Omental fat pad (tissue), 4 donors: ENCODE results near the gene NME7. TPM values are rescaled to one million over a fixed set of nuclear protein-coding genes. Genes with fewer than 3 reads are reported as not detected.

ENCODE experiments used
- ATAC-seq: fragments of 150-250 bp; one replicate; pipeline ENCODE4 v1.9.1; 2016; ENCODE audit warnings: mild to moderate bottlenecking, moderate library complexity; ENCODE audit not compliant: low FRiP score
- DNase-seq: peaks from one replicate; pipeline ENCODE4 v3.0.0-alpha.2; 2019; ENCODE audit warnings: low spot score
- CTCF ChIP-seq, 3 donors: fragments of 450-650 bp; IDR thresholded peaks; one replicate each; pipeline ENCODE4 v1.5.1; 2016 to 2017; ENCODE audit warnings: antibody characterized with exemption in 3 of 3, mild to moderate bottlenecking in 3 of 3, moderate library complexity in 2 of 3
- total RNA-seq, 4 donors: library from RNA; depleted of rRNA; stranded (reverse); fragments of >200 nt; gene quantifications; one replicate each; pipeline ENCODE4 v1.1.0, GENCODE V29; 2016

NME7 gene
- total RNA-seq, 4 donors from 2014 or later = 9.0 to 16.8 (median 9.3) TPM

GRCh38 chr1:169090900-169091311 is 276.7 kb downstream of the NME7 start:
- no peak for DNase-seq
- ATAC-seq = no peak
- no peak for TF ChIP-seq CTCF (IDR thresholded peaks at IDR 0.05)

- DNase-seq (no peak), ATAC-seq (no peak)
- TF ChIP-seq CTCF (IDR thresholded peaks at IDR 0.05) = no peak
These were observed 277.2 kb downstream of the NME7 start for GRCh38 chr1:169090308-169090899.

DNA sequence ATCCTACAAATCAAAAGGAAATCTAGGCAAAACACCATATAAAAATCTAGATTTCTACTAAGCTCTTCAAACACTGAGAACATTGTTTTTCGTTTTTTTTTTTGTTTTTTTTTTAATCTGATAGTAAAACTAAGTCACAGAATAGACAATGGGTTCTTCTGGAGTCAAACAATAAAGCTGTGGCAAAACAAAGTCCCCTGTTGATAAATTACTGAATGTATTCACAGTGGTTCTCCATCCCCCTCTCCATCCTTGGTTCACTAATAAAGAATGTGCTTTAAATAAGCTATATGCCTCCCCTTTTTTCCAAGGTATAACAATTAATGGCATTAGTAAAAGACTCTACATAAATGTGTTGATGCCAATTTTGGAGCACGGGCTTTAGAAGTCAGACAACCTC is 277.8 kb downstream of the NME7 start:
- ATAC-seq (no peak), DNase-seq (no peak)
- no peak for TF ChIP-seq CTCF (IDR thresholded peaks at IDR 0.05)

DNA sequence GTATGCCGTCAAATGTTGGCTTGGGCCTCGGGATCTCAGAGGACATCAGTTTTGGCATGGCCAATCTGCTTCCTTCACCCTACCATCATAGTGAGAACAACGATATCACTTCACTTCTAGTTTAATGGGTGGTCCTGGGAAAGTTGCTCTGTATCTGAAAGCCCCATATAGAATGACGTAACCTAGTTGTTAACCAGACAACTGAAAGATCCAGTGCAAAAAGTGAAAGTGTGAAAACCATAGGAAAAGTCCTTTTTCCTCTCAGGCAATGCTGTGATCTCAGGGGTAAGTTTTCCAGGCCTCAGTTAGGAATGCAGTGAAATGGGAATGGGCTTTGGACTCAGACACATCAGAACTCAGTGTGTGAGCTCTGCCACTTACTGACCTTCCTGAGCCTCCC is 279.7 kb downstream of the NME7 start:
- TF ChIP-seq CTCF (IDR thresholded peaks at IDR 0.05) = no peak
- DNase-seq (no peak), ATAC-seq (no peak)

DNA sequence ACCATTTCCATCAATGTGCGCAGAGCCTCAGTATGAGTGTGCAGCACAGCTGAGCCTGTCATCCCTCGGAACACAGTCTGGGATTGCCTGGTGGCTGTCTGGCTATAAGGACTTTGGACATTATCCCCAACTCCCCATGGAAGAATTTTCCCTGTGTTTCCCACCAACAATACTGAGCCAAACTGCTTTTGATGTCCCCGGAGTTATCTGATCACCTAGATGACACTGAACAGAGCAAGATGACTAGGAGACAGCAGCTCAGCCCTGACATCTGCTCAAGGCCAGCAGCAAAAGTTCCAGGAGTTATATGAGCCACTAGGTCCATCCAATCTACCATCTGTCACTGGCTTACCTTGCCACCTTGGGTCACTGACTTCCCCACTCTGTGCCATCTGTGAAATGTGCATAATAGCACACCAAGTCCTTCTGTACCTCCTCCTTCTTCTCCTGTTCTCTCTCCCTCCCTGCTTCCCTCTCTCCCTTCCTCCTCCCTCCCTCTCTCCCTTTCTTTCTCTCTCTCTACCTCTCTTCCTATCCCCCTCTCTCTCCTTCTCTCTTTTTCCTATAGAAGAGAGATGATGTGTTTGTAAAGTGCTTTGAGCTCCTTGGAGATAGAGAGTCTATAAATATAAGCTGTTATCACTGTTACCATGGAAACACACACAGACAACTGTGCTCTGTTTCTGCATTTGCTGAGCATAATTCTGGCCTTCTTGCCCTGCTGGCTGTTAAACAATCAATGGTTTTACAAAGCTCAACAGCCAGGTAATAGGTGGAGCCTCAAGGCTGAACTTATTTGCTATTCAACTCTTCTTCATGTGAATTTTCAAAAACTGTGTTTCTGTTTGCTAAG is 280.8 kb downstream of the NME7 start:
- no peak for DNase-seq
- ATAC-seq = no peak
- no peak for TF ChIP-seq CTCF (IDR thresholded peaks at IDR 0.05)

GRCh38 chr1:169085911-169086310 is 281.7 kb downstream of the NME7 start:
- DNase-seq = no peak
- TF ChIP-seq CTCF (IDR thresholded peaks at IDR 0.05) = no peak
- ATAC-seq = no peak

Other genes starting within 250 kb of the NME7 start
- gene BLZF1, start 398 bp upstream of the NME7 start, total RNA-seq = 10 to 100 TPM; 15.7 to 31.5 (median 22.5) TPM
- gene CCDC181, start 59.7 kb upstream of the NME7 start, total RNA-seq = 1 to 10 TPM in 1 of 4 donors, under 1 TPM in 3; 0.19 to 1.1 (median 0.43) TPM
- gene SLC19A2, start 118.1 kb upstream of the NME7 start, total RNA-seq = 100 to 1,000 TPM in 2 of 4 donors, 10 to 100 TPM in 2; 48.8 to 195 (median 96.0) TPM
- 1 to 10 TPM; 1.4 to 5.0 (median 3.7) TPM for gene F5, start 218.7 kb upstream of the NME7 start, total RNA-seq